H1 (cell line): ENCODE results near the gene GOLGA2. TPM values are rescaled to one million over a fixed set of nuclear protein-coding genes. Genes with fewer than 3 reads are reported as not detected.

Experiments used
- CTCF ChIA-PET: fragments of 300-600 bp; sonication (Branson Sonifier 250); formaldehyde crosslinking; loops from one replicate; lab custom pipeline; 2021; ENCODE audit not compliant: partially characterized antibody; lab: Charles Lee
- POLR2A ChIA-PET: fragments of 300-600 bp; sonication (Branson Sonifier 250); formaldehyde crosslinking; loops from one replicate; lab custom pipeline; 2021; ENCODE audit warnings: inconsistent platforms; ENCODE audit not compliant: partially characterized antibody; lab: Charles Lee
- DNase-seq, 2 experiments: peaks; one replicate each; pipeline versions ENCODE4 v3.0.0 to v3.0.0-alpha.2; 2010 to 2022; ENCODE audit warnings: low spot score in 2 of 2, low read depth in 1 of 2, mixed read lengths in 1 of 2
- FAIRE-seq: peaks from 2 replicates; lab custom pipeline; 2011; peaks lifted over from hg19 to GRCh38; lab: Jason Lieb, UNC
- H2AFZ ChIP-seq: 2 replicates; pipeline ENCODE4 v1.8.1; 2012; ENCODE audit warnings: low read length, inconsistent platforms
- H2AK5ac ChIP-seq: 2 replicates; pipeline ENCODE4 v1.6.1; 2013; ENCODE audit warnings: low read depth, low read length
- H2BK120ac ChIP-seq: replicated peaks from 2 replicates; pipeline ENCODE3; 2013; ENCODE audit warnings: low read depth, low read length, inconsistent platforms
- H2BK12ac ChIP-seq: 2 replicates; pipeline ENCODE4 v1.6.1; 2013; ENCODE audit warnings: low read depth, low read length
- H2BK15ac ChIP-seq: 2 replicates; pipeline ENCODE4 v1.6.1; 2013; ENCODE audit warnings: low read length
- H2BK20ac ChIP-seq: 2 replicates; pipeline ENCODE4 v1.6.1; 2013; ENCODE audit warnings: low read length
- H2BK5ac ChIP-seq: 2 replicates; pipeline ENCODE4 v1.6.1; 2013; ENCODE audit warnings: low read depth, low read length
- H3K14ac ChIP-seq: 2 replicates; pipeline ENCODE4 v1.6.1; 2013; ENCODE audit warnings: inconsistent platforms; ENCODE audit not compliant: insufficient read length
- H3K18ac ChIP-seq: 2 replicates; pipeline ENCODE4 v1.6.1; 2013; ENCODE audit warnings: low read length; ENCODE audit errors: extremely low read depth
- H3K23ac ChIP-seq: 2 replicates; pipeline ENCODE4 v1.6.1; 2013; ENCODE audit warnings: inconsistent platforms; ENCODE audit not compliant: insufficient read length
- H3K23me2 ChIP-seq: 2 replicates; pipeline ENCODE4 v1.6.1; 2013; ENCODE audit warnings: low read depth, low read length
- H3K27ac ChIP-seq: 2 replicates; pipeline ENCODE4 v1.6.1; 2011; ENCODE audit warnings: low read depth, low read length, inconsistent platforms
- H3K27me3 ChIP-seq, 4 experiments: replicated peaks in 1 of 4; 1 replicate in 1 of 4; 2 replicates in 3 of 4; pipeline versions ENCODE4 v1.6.1 to v1.8.1; 2011 to 2013; ENCODE audit warnings: low read length in 3 of 4, mild to moderate bottlenecking in 3 of 4, inconsistent platforms in 2 of 4, mixed read lengths in 2 of 4, moderate library complexity in 1 of 4; ENCODE audit not compliant: control insufficient read depth in 3 of 4, insufficient read depth in 3 of 4; ENCODE audit errors: extremely low read depth in 1 of 4
- H3K36me3 ChIP-seq, 4 experiments: 2 replicates each; pipeline versions ENCODE4 v1.6.1 to v1.8.1; 2011 to 2013; ENCODE audit warnings: mild to moderate bottlenecking in 4 of 4, low read length in 3 of 4, moderate library complexity in 2 of 4, control low read depth in 1 of 4, inconsistent platforms in 1 of 4; ENCODE audit not compliant: insufficient read depth in 4 of 4, control insufficient read depth in 2 of 4
- H3K4ac ChIP-seq: replicated peaks from 2 replicates; pipeline ENCODE3; 2013; ENCODE audit warnings: low read length, low read depth, mixed read lengths, inconsistent platforms; ENCODE audit not compliant: insufficient read length
- H3K4me1 ChIP-seq, 4 experiments: replicated peaks in 1 of 4; 1 replicate in 1 of 4; 2 replicates in 3 of 4; pipeline versions ENCODE4 v1.6.1 to v1.8.1; 2011 to 2013; ENCODE audit warnings: low read length in 3 of 4, inconsistent platforms in 2 of 4, mixed read lengths in 1 of 4; ENCODE audit not compliant: insufficient read depth in 4 of 4, control insufficient read depth in 3 of 4
- H3K4me2 ChIP-seq, 2 experiments: 2 replicates each; pipeline versions ENCODE4 v1.6.1 to v1.8.1; 2011 to 2013; ENCODE audit warnings: low read depth in 2 of 2, low read length in 2 of 2, control low read depth in 1 of 2, inconsistent platforms in 1 of 2, mild to moderate bottlenecking in 1 of 2; ENCODE audit not compliant: insufficient read depth in 1 of 2
- H3K4me3 ChIP-seq, 4 experiments: fragments of 200-600, 300-600 bp in 1 of 4; sonication (generic), shearing (Covaris generic), sonication (Bioruptor Twin) in 1 of 4; 2 replicates each; pipeline versions ENCODE4 v1.5.1 to v1.8.1; 2011 to 2016; ENCODE audit warnings: low read length in 4 of 4, low read depth in 3 of 4, control low read depth in 2 of 4, inconsistent platforms in 2 of 4, mild to moderate bottlenecking in 2 of 4, mixed read lengths in 1 of 4, moderate library complexity in 1 of 4; ENCODE audit not compliant: insufficient read depth in 2 of 4; ENCODE audit errors: extremely low read depth in 1 of 4
- H3K56ac ChIP-seq: replicated peaks from 2 replicates; pipeline ENCODE3; 2013; ENCODE audit warnings: low read depth, mild to moderate bottlenecking, mixed read lengths, low read length, inconsistent platforms; ENCODE audit not compliant: insufficient read length
- H3K79me1 ChIP-seq: 2 replicates; pipeline ENCODE4 v1.6.1; 2013; ENCODE audit warnings: low read depth, low read length, control low read depth
- H3K79me2 ChIP-seq, 2 experiments: 2 replicates each; pipeline versions ENCODE4 v1.6.1 to v1.8.1; 2012 to 2013; ENCODE audit warnings: low read length in 2 of 2, mild to moderate bottlenecking in 2 of 2, inconsistent platforms in 1 of 2; ENCODE audit not compliant: insufficient read depth in 2 of 2, control insufficient read depth in 1 of 2
- H3K9ac ChIP-seq, 4 experiments: replicated peaks in 1 of 4; 1 replicate in 1 of 4; 2 replicates in 3 of 4; pipeline versions ENCODE4 v1.6.1 to v1.8.1; 2011 to 2013; ENCODE audit warnings: low read depth in 3 of 4, low read length in 3 of 4, control low read depth in 2 of 4, mild to moderate bottlenecking in 2 of 4, moderate library complexity in 2 of 4, inconsistent platforms in 1 of 4; ENCODE audit errors: extremely low read depth in 1 of 4
- H3K9me3 ChIP-seq, 2 experiments: 2 replicates each; pipeline versions ENCODE4 v1.6.1 to v1.8.1; 2012 to 2013; ENCODE audit warnings: mild to moderate bottlenecking in 2 of 2, moderate library complexity in 2 of 2, control low read depth in 1 of 2, inconsistent platforms in 1 of 2, low read depth in 1 of 2, low read length in 1 of 2, mixed read lengths in 1 of 2; ENCODE audit not compliant: insufficient read depth in 2 of 2
- H4K20me1 ChIP-seq, 2 experiments: replicated peaks in 1 of 2; 2 replicates each; pipeline versions ENCODE3 to v1.8.1; 2011 to 2013; ENCODE audit warnings: inconsistent platforms in 2 of 2, low read length in 2 of 2, mild to moderate bottlenecking in 1 of 2; ENCODE audit not compliant: insufficient read depth in 2 of 2, control insufficient read depth in 1 of 2
- H4K5ac ChIP-seq: 2 replicates; pipeline ENCODE4 v1.6.1; 2013; ENCODE audit warnings: low read length, low read depth, mixed read lengths, inconsistent platforms; ENCODE audit not compliant: insufficient read length
- H4K8ac ChIP-seq: 2 replicates; pipeline ENCODE4 v1.8.0; 2013; ENCODE audit warnings: mild to moderate bottlenecking, moderate library complexity, low read length, inconsistent platforms; ENCODE audit not compliant: insufficient read depth; ENCODE audit errors: extremely low read depth
- H4K91ac ChIP-seq: replicated peaks from 2 replicates; pipeline ENCODE3; 2013; ENCODE audit warnings: low read length, mixed read lengths, inconsistent platforms; ENCODE audit not compliant: insufficient read length
- KDM1A ChIP-seq: fragments of 200-600, 300-600 bp; sonication (generic); IDR thresholded peaks from 2 replicates; pipeline ENCODE4 v1.7.1; 2016; ENCODE audit warnings: mild to moderate bottlenecking, low read length, borderline replicate concordance
- NRF1 ChIP-seq: IDR thresholded peaks from 2 replicates; pipeline ENCODE4 v1.6.1; 2011; ENCODE audit warnings: mild to moderate bottlenecking, low read depth, low read length, improper control_type of control experiment
- PHF8 ChIP-seq: fragments of 200-600 bp; sonication (generic); conservative IDR thresholded peaks from 2 replicates; pipeline ENCODE4 v1.7.1; 2012; ENCODE audit warnings: low read depth, mild to moderate bottlenecking, inconsistent platforms, low read length, moderate library complexity
- POLR2A ChIP-seq, 2 experiments: IDR thresholded peaks; 1 replicate in 1 of 2; 2 replicates in 1 of 2; pipeline ENCODE4 v1.6.1; 2011; ENCODE audit warnings: low read depth in 2 of 2, low read length in 2 of 2, mild to moderate bottlenecking in 2 of 2; ENCODE audit errors: control extremely low read depth in 1 of 2
- SP1 ChIP-seq: IDR thresholded peaks from 2 replicates; pipeline ENCODE4 v1.6.1; 2011; ENCODE audit warnings: low read depth, low read length
- WGBS, 2 experiments: shearing (Covaris generic) in 1 of 2; methylation state at CpG; one replicate each; pipeline versions ENCODE4 v1.1.6 to v1.1.7; 2013 to 2015; ENCODE audit warnings: low lambda C conversion rate in 2 of 2, mixed read lengths in 2 of 2, inconsistent platforms in 1 of 2, low coverage in 1 of 2, missing lambda C conversion rate in 1 of 2; ENCODE audit not compliant: insufficient replicate concordance in 2 of 2, insufficient coverage in 1 of 2, insufficient read length in 1 of 2; ENCODE audit errors: extremely low coverage in 1 of 2, missing lambda C conversion rate in 1 of 2; 5-methylcytosine and 5-hydroxymethylcytosine counted together
- polyA plus RNA-seq, 7 experiments: library from polyadenylated mRNA; depleted of rRNA in 3 of 7; stranded (reverse) in 5 of 7; unstranded in 2 of 7; fragments of >200 nt in 5 of 7; fragments of 200-250 nt in 2 of 7; gene quantifications; 1 replicate in 5 of 7; 2 replicates in 1 of 7; 4 replicates in 1 of 7; pipeline versions ENCODE4 v1.2.1 to v1.2.3, GENCODE V29; 2011 to 2013; ENCODE audit warnings: missing spikeins in 2 of 7, mixed read lengths in 2 of 7
- total RNA-seq: library from RNA; stranded (reverse); fragmentation: NEBNext Ultra II Directional; extraction: Animal tissue kit (Norgen Biotek cat#: 25700); gene quantifications from 2 replicates; pipeline ENCODE4 v1.2.1, GENCODE V29; 2021

GOLGA2 gene
- total and polyA plus RNA-seq, 2 of the 8 experiments (the other 6 are each of a cell fraction or from before 2014, with no cell fraction given) = 13.1 to 43.6 TPM

DNA sequence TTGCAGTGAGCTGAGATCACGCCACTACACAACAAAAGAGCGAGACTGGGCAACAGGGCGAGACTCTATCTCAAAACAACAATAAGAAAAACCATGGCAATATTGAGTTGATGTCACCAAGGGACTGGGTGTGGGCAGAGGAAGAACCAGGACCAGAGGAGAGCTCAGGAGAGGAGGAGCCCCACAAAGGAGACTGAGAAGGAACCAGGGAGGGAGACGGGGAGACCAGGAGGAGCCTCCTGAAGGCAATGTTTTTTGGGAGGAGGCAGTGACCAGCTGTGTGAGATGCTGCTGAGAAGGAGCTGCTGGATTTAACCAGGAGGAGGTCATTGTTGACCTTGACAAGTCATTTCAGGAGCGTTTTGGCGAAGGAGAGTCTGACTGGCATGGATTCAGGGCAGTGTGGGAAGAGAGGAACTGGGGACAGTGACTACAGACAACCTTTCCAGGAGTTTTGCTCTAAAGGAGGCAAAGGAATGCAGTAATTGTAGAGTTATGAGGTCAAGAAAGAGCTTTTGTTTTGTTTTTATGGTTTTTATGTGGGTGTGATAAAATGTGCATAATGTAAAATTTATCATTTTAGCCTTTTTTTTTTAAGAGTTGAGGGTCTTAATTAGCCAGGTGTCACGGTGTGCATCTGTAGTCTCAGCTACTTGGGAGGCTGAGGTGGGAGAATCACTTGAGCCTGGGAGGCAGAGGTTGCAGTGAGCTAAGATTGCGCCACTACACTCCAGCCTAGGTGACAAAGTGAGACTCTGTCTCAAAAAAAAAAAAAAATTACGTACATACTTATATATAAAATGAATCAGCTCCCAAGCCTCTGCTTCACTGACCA, 28.5 kb upstream of the GOLGA2 start:
- H3K9me3 ChIP-seq = no peaks in the 10 kb centered on the region
- H4K20me1 ChIP-seq = no peaks in the 10 kb centered on the region
- H2AFZ ChIP-seq = no peak overlapping the region
- no peak overlapping the region for H2BK20ac ChIP-seq
- H4K5ac ChIP-seq = no peak overlapping the region
- no peak overlapping the region for H2AK5ac ChIP-seq
- no peak overlapping the region for H2BK15ac ChIP-seq
- ChIA-PET CTCF (interaction anchor here (0.6 to 5.0 kb wide), 12 partner anchors 9 to 511 kb away, joined by 3 to 22 read pairs (median 4); no protein-coding TSS in a partner anchor), POLR2A (interaction anchor here (0.6 to 2.4 kb wide), 16 partner anchors 8 to 249 kb away, joined by 3 to 10 read pairs (median 3); partner anchors contain the start of gene SLC27A4)
- no peaks in the 10 kb centered on the region for H3K4me1 ChIP-seq
- no peak overlapping the region for H3K27ac ChIP-seq
- no peak overlapping the region for H2BK12ac ChIP-seq
- 86% methylated on average over 9 of the region's 9 CpGs; no CpG with 5 or more reads in 1 of the 2 experiments for WGBS, 2 experiments
- no peak overlapping the region for H3K56ac ChIP-seq
- H3K79me1 ChIP-seq = no peaks in the 10 kb centered on the region
- H2BK5ac ChIP-seq = no peak overlapping the region
- H3K36me3 ChIP-seq = peaks cover under 1 to 10% (median 4%) of the 10 kb centered on the region in 4 experiments; a peak in 4 of 8 replicates
- H3K9ac ChIP-seq = no peak overlapping the region; a peak in 1 of 7 replicates
- TF ChIP-seq KDM1A = no peak
- TF ChIP-seq POLR2A (IDR thresholded peaks at IDR 0.05; ENCODE audit: control extremely low read depth in 1 of 2, low read depth in 2 of 2, low read length in 2 of 2) = no peak
- no peak for TF ChIP-seq PHF8
- no peak for TF ChIP-seq SP1
- TF ChIP-seq NRF1 = no peak
- no peak overlapping the region for H3K23ac ChIP-seq
- FAIRE-seq (no peak), DNase-seq (no peak)
- H3K14ac ChIP-seq = no peak overlapping the region
- no peak overlapping the region for H4K91ac ChIP-seq
- no peak overlapping the region for H4K8ac ChIP-seq
- no peak overlapping the region for H3K4me2 ChIP-seq
- H3K79me2 ChIP-seq = no peaks in the 10 kb centered on the region
- H3K23me2 ChIP-seq = no peaks in the 10 kb centered on the region
- H3K18ac ChIP-seq = no peak overlapping the region
- H2BK120ac ChIP-seq = no peak overlapping the region
- no peak overlapping the region for H3K4me3 ChIP-seq
- H3K4ac ChIP-seq = no peak overlapping the region
- no peaks in the 10 kb centered on the region for H3K27me3 ChIP-seq
